Bronchial epithelial cell (primary cell): Measurements from ENCODE around the gene SCAMP1. TPM values are rescaled to one million over a fixed set of nuclear protein-coding genes. Genes with fewer than 3 reads are reported as not detected.

Experiments used
- DNase-seq: peaks from one replicate; pipeline ENCODE4 v3.0.0-alpha.2; 2010; ENCODE audit warnings: low read depth
- FAIRE-seq: peaks from 2 replicates; lab custom pipeline; 2011; peaks lifted over from hg19 to GRCh38; lab: Jason Lieb, UNC
- H3K27me3 ChIP-seq: 2 replicates; pipeline ENCODE4 v1.5.1; 2011; ENCODE audit warnings: low read length; ENCODE audit not compliant: control insufficient read depth, insufficient read depth
- H3K36me3 ChIP-seq: 2 replicates; pipeline ENCODE4 v1.5.1; 2011; ENCODE audit warnings: low read length; ENCODE audit not compliant: control insufficient read depth, insufficient read depth
- H3K4me3 ChIP-seq: 2 replicates; pipeline ENCODE4 v1.5.1; 2011; ENCODE audit warnings: mild to moderate bottlenecking, low read depth, low read length, control low read depth
- total RNA-seq: library from RNA; depleted of rRNA; stranded (reverse); fragments of >200 nt; gene quantifications from 2 replicates; pipeline ENCODE4 v1.2.1, GENCODE V29; 2014
- TF ChIP-seq, protein P1 (sequence below): IDR thresholded peaks from 2 replicates; pipeline ENCODE4 v1.5.1; 2011; ENCODE audit warnings: mild to moderate bottlenecking, moderate library complexity, low read length, control low read depth, inconsistent platforms; ENCODE audit not compliant: insufficient read depth, severe bottlenecking

Gene SCAMP1
- total RNA-seq, 1 donor from 2014 or later, result 58.7 TPM

DNA sequence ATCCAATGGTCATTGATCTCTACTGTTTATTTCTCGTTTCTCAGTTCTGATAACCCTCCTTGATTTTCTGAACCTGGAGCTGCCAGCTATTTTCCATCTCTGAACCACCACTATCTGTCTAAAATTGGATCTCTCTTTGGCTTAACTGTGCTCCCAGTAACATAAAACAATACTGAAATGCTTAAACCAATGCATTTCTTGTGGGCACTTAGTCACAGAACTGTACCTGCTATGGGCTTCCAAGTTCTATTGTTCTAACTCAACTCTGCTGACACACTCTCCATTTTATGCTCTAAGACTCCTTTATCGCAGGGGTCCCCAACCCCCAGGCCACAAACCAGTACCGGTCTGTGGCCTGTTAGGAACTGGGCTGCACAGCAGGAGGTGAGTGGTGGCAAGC lies 167.5 kb downstream of the SCAMP1 start:
- FAIRE-seq, result no peak
- TF ChIP-seq, protein P1, sequence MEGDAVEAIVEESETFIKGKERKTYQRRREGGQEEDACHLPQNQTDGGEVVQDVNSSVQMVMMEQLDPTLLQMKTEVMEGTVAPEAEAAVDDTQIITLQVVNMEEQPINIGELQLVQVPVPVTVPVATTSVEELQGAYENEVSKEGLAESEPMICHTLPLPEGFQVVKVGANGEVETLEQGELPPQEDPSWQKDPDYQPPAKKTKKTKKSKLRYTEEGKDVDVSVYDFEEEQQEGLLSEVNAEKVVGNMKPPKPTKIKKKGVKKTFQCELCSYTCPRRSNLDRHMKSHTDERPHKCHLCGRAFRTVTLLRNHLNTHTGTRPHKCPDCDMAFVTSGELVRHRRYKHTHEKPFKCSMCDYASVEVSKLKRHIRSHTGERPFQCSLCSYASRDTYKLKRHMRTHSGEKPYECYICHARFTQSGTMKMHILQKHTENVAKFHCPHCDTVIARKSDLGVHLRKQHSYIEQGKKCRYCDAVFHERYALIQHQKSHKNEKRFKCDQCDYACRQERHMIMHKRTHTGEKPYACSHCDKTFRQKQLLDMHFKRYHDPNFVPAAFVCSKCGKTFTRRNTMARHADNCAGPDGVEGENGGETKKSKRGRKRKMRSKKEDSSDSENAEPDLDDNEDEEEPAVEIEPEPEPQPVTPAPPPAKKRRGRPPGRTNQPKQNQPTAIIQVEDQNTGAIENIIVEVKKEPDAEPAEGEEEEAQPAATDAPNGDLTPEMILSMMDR, result no peak

More for the DNA sequence above, 167.5 kb downstream of the SCAMP1 start:
- no peak overlapping the region for H3K4me3 ChIP-seq
- H3K27me3 ChIP-seq, result no peaks in the 10 kb centered on the region
- H3K36me3 ChIP-seq, result peaks cover 2% of the 10 kb centered on the region
- DNase-seq, result no peak

Other genes starting within 250 kb of the SCAMP1 start
- gene AP3B1, start 65.9 kb upstream of the SCAMP1 start, total RNA-seq, result 27.4 and 40.6 TPM in 2 replicates